Endothelial cell of umbilical vein (primary cell): ENCODE measurements around the gene GJB4. TPM values are rescaled to one million over a fixed set of nuclear protein-coding genes. Genes with fewer than 3 reads are reported as not detected.

Experiments used
- BruUV-seq: library from RNA; stranded (reverse); fragments of 400-500 nt; replicated peaks from 2 replicates; lab custom pipeline; 2021; lab: Mats Ljungman, UMichigan
- CTCF ChIA-PET: fragments of 300-600, 350-600 bp; sonication (Branson Sonifier 250); formaldehyde crosslinking; loops from one replicate; lab custom pipeline; 2021; ENCODE audit warnings: antibody characterized with exemption, inconsistent platforms; lab: Charles Lee
- POLR2A ChIA-PET: fragments of 300-600, 350-600 bp; sonication (Branson Sonifier 250); formaldehyde crosslinking; loops from one replicate; lab custom pipeline; 2021; ENCODE audit warnings: antibody characterized with exemption, inconsistent platforms; lab: Charles Lee
- DNase-seq: peaks from one replicate; pipeline ENCODE4 v3.0.0-alpha.2; 2011; ENCODE audit warnings: low read depth, low spot score
- FAIRE-seq: peaks from 2 replicates; lab custom pipeline; 2011; peaks lifted over from hg19 to GRCh38; lab: Jason Lieb, UNC
- H2AFZ ChIP-seq: 2 replicates; pipeline ENCODE4 v1.6.0; 2012; ENCODE audit warnings: low read depth, low read length, control low read depth, inconsistent platforms
- H3K27ac ChIP-seq: 2 replicates; pipeline ENCODE4 v1.5.1; 2011; ENCODE audit warnings: low read depth, mild to moderate bottlenecking, control low read depth, low read length, moderate library complexity; ENCODE audit not compliant: insufficient read depth
- H3K27me3 ChIP-seq, 2 experiments: 2 replicates each; pipeline versions ENCODE4 v1.6.0 to v1.6.1; 2011; ENCODE audit warnings: low read length in 2 of 2, mixed read lengths in 1 of 2; ENCODE audit not compliant: control insufficient read depth in 2 of 2, insufficient read depth in 2 of 2
- H3K36me3 ChIP-seq, 2 experiments: 2 replicates in 1 of 2; 3 replicates in 1 of 2; pipeline ENCODE4 v1.5.1; 2011; ENCODE audit warnings: low read length in 2 of 2, mild to moderate bottlenecking in 1 of 2, moderate library complexity in 1 of 2; ENCODE audit not compliant: control insufficient read depth in 2 of 2, insufficient read depth in 2 of 2; ENCODE audit errors: extremely low read depth in 1 of 2
- H3K4me1 ChIP-seq: 3 replicates; pipeline ENCODE4 v1.5.1; 2011; ENCODE audit warnings: mild to moderate bottlenecking, low read length; ENCODE audit not compliant: control insufficient read depth, insufficient read depth; ENCODE audit errors: extremely low read depth
- H3K4me2 ChIP-seq: 2 replicates; pipeline ENCODE4 v1.6.1; 2011; ENCODE audit warnings: low read length, control low read depth, mixed read lengths; ENCODE audit not compliant: insufficient read depth
- H3K4me3 ChIP-seq, 3 experiments: fragments of 200-600 bp in 1 of 3; sonication (generic), shearing (Covaris generic) in 1 of 3; replicated peaks in 1 of 3; 2 replicates each; pipeline ENCODE4 v1.5.1; 2011 to 2016; ENCODE audit warnings: control low read depth in 3 of 3, low read length in 3 of 3, mild to moderate bottlenecking in 2 of 3, inconsistent platforms in 1 of 3, low read depth in 1 of 3, moderate library complexity in 1 of 3; ENCODE audit not compliant: insufficient read depth in 1 of 3
- H3K79me2 ChIP-seq: 2 replicates; pipeline ENCODE4 v1.6.0; 2012; ENCODE audit warnings: low read length, inconsistent platforms; ENCODE audit not compliant: control insufficient read depth, insufficient read depth
- H3K9ac ChIP-seq: replicated peaks from 2 replicates; pipeline ENCODE3; 2011; ENCODE audit warnings: low read length, control low read depth; ENCODE audit not compliant: insufficient read depth; ENCODE audit errors: extremely low read depth
- H3K9me1 ChIP-seq: replicated peaks from 3 replicates; pipeline ENCODE4 v1.6.0; 2011; ENCODE audit warnings: mild to moderate bottlenecking, low read length; ENCODE audit not compliant: control insufficient read depth, insufficient read depth; ENCODE audit errors: extremely low read depth
- H3K9me3 ChIP-seq: replicated peaks from 2 replicates; pipeline ENCODE4 v1.5.1; 2012; ENCODE audit warnings: low read length, inconsistent platforms; ENCODE audit not compliant: control insufficient read depth, insufficient read depth
- H4K20me1 ChIP-seq: replicated peaks from 2 replicates; pipeline ENCODE3; 2011; ENCODE audit warnings: mild to moderate bottlenecking, low read length; ENCODE audit not compliant: control insufficient read depth, insufficient read depth; ENCODE audit errors: extremely low read depth
- EZH2 ChIP-seq: IDR thresholded peaks from 2 replicates; pipeline ENCODE4 v1.6.1; 2012; ENCODE audit warnings: borderline replicate concordance, low read depth, mild to moderate bottlenecking, moderate library complexity, low read length, inconsistent platforms; ENCODE audit not compliant: severe bottlenecking
- FOS ChIP-seq: IDR thresholded peaks from 2 replicates; pipeline ENCODE4 v1.6.1; 2011; ENCODE audit warnings: mild to moderate bottlenecking, low read length, moderate library complexity, borderline replicate concordance; ENCODE audit not compliant: insufficient read depth
- GATA2 ChIP-seq: IDR thresholded peaks from 2 replicates; pipeline ENCODE4 v1.7.0; 2011; ENCODE audit warnings: low read depth, mild to moderate bottlenecking, moderate library complexity, mixed read lengths, low read length; ENCODE audit not compliant: insufficient read length, insufficient read depth
- JUN ChIP-seq: IDR thresholded peaks from 2 replicates; pipeline ENCODE4 v1.6.1; 2011; ENCODE audit warnings: borderline replicate concordance, low read depth; ENCODE audit not compliant: insufficient read length, insufficient read depth
- MYC ChIP-seq: IDR thresholded peaks from one replicate; pipeline ENCODE4 v1.6.1; 2011; ENCODE audit warnings: mild to moderate bottlenecking, low read depth, low read length
- POLR2A ChIP-seq: IDR thresholded peaks from 2 replicates; pipeline ENCODE4 v1.6.1; 2012; ENCODE audit warnings: low read depth, mild to moderate bottlenecking, control low read depth, low read length
- POLR2AphosphoS5 ChIP-seq: IDR thresholded peaks from 2 replicates; pipeline ENCODE4 v1.6.1; 2012; ENCODE audit warnings: low read depth, mild to moderate bottlenecking, control low read depth, low read length, moderate library complexity; ENCODE audit not compliant: insufficient read depth
- dilution Hi-C: fragments of 300-500 bp; cut with MboI; formaldehyde crosslinking; loops from one replicate; pipeline ENCODE4 v1.15.0; 2019; ENCODE audit warnings: low sequenced_read_pairs; ENCODE audit not compliant: extremely low pct_ligation_motif_present
- intact Hi-C: fragments of 100-400 bp; cut with micrococcal nuclease; formaldehyde crosslinking; loops from one replicate; pipeline ENCODE4 v1.10.0; 2022
- polyA plus RNA-seq, 4 experiments: library from polyadenylated mRNA; depleted of rRNA in 3 of 4; stranded (reverse) in 3 of 4; unstranded in 1 of 4; fragments of >200 nt; gene quantifications; 2 replicates each; pipeline versions ENCODE4 v1.2.1 to v1.2.3, GENCODE V29; 2011 to 2012; ENCODE audit warnings: missing spikeins in 1 of 4
- total RNA-seq: library from RNA; stranded (reverse); gene quantifications from 2 replicates; pipeline ENCODE4 v1.2.3, GENCODE V29; 2021
- TF ChIP-seq, protein P1 (sequence below): IDR thresholded peaks from 2 replicates; pipeline ENCODE4 v1.6.1; 2011; ENCODE audit not compliant: insufficient read depth, insufficient read length
- TF ChIP-seq, protein P2 (sequence below), 2 donors: IDR thresholded peaks; 1 replicate in 1 of 2; 2 replicates in 1 of 2; pipeline ENCODE4 v1.5.1; 2011; ENCODE audit warnings: low read length in 2 of 2, mild to moderate bottlenecking in 2 of 2, moderate library complexity in 2 of 2, control low read depth in 1 of 2, inconsistent platforms in 1 of 2, low read depth in 1 of 2; ENCODE audit not compliant: insufficient read depth in 1 of 2; ENCODE audit errors: extremely low read depth in 1 of 2

The GJB4 gene
- total and polyA plus RNA-seq, 2 donors (not counting 3 experiments of a cell fraction or from before 2014, with no cell fraction given), result not detected

DNA sequence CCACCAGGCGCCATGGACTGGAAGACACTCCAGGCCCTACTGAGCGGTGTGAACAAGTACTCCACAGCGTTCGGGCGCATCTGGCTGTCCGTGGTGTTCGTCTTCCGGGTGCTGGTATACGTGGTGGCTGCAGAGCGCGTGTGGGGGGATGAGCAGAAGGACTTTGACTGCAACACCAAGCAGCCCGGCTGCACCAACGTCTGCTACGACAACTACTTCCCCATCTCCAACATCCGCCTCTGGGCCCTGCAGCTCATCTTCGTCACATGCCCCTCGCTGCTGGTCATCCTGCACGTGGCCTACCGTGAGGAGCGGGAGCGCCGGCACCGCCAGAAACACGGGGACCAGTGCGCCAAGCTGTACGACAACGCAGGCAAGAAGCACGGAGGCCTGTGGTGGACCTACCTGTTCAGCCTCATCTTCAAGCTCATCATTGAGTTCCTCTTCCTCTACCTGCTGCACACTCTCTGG lies 25.2 kb downstream of the GJB4 start:
- no peak overlapping the region for H3K4me2 ChIP-seq
- no peaks in the 10 kb centered on the region for H3K36me3 ChIP-seq
- no peaks in the 10 kb centered on the region for H3K9me1 ChIP-seq
- CTCF ChIA-PET, result interaction anchor here (1.2 kb wide), 1 partner anchor 81 kb away, joined by 6 read pairs; no protein-coding TSS in a partner anchor
- intact Hi-C loops (loop anchor here (5.0 kb wide), 3 partner anchors 388 to 988 kb away; partner anchors contain the start of gene SFPQ), dilution Hi-C loops (no loop called here)
- no TSS peak for BruUV-seq
- POLR2A ChIA-PET, result no interaction called here
- TF ChIP-seq, protein P1, sequence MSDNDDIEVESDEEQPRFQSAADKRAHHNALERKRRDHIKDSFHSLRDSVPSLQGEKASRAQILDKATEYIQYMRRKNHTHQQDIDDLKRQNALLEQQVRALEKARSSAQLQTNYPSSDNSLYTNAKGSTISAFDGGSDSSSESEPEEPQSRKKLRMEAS, result no peak
- TF ChIP-seq GATA2 (no peak), JUN (no peak), MYC (no peak), FOS (no peak), POLR2AphosphoS5 (no peak), EZH2 (no peak), POLR2A (no peak)
- TF ChIP-seq, protein P2, sequence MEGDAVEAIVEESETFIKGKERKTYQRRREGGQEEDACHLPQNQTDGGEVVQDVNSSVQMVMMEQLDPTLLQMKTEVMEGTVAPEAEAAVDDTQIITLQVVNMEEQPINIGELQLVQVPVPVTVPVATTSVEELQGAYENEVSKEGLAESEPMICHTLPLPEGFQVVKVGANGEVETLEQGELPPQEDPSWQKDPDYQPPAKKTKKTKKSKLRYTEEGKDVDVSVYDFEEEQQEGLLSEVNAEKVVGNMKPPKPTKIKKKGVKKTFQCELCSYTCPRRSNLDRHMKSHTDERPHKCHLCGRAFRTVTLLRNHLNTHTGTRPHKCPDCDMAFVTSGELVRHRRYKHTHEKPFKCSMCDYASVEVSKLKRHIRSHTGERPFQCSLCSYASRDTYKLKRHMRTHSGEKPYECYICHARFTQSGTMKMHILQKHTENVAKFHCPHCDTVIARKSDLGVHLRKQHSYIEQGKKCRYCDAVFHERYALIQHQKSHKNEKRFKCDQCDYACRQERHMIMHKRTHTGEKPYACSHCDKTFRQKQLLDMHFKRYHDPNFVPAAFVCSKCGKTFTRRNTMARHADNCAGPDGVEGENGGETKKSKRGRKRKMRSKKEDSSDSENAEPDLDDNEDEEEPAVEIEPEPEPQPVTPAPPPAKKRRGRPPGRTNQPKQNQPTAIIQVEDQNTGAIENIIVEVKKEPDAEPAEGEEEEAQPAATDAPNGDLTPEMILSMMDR (IDR thresholded peaks at IDR 0.05; ENCODE audit: extremely low read depth in 1 of 2, insufficient read depth in 1 of 2, low read depth in 1 of 2, low read length in 2 of 2), result no peak
- H3K9ac ChIP-seq, result no peak overlapping the region
- H3K79me2 ChIP-seq, result no peaks in the 10 kb centered on the region
- H4K20me1 ChIP-seq, result no peaks in the 10 kb centered on the region
- no peak overlapping the region for H2AFZ ChIP-seq
- no peak overlapping the region for H3K4me3 ChIP-seq
- H3K4me1 ChIP-seq, result no peaks in the 10 kb centered on the region
- DNase-seq (no peak), FAIRE-seq (no peak)
- H3K9me3 ChIP-seq, result no peaks in the 10 kb centered on the region
- H3K27me3 ChIP-seq, result peaks cover 23 to 33% of the 10 kb centered on the region in 2 experiments
- no peak overlapping the region for H3K27ac ChIP-seq
